ENCODE results near the gene TUT4.

The TUT4 gene

GRCh38 chr1:52403566-52404115 lies 149.3 kb downstream of the TUT4 start:
- DNase-seq, result peak; percentile 88

- no peak for DNase-seq
These were observed 150.0 kb downstream of the TUT4 start for GRCh38 chr1:52402860-52403240.

GRCh38 chr1:52400131-52400530 lies 152.8 kb downstream of the TUT4 start:
- no peak for DNase-seq

- no peak for DNase-seq
These were observed 153.3 kb downstream of the TUT4 start for GRCh38 chr1:52399629-52400028.

- DNase-seq, result no peak
These were observed 159.7 kb downstream of the TUT4 start for GRCh38 chr1:52393174-52393573.

GRCh38 chr1:52386458-52386857 lies 166.4 kb downstream of the TUT4 start:
- DNase-seq, result no peak

GRCh38 chr1:52385376-52385775 lies 167.5 kb downstream of the TUT4 start:
- no peak for DNase-seq

Measured in inflammatory macrophage (primary cell).